ENCODE data around the gene TMEM14A. TPM values are rescaled to one million over a fixed set of nuclear protein-coding genes. Genes with fewer than 3 reads are reported as not detected.

The TMEM14A gene
- total RNA-seq, 1 donor from 2014 or later, result 51.8 TPM

DNA sequence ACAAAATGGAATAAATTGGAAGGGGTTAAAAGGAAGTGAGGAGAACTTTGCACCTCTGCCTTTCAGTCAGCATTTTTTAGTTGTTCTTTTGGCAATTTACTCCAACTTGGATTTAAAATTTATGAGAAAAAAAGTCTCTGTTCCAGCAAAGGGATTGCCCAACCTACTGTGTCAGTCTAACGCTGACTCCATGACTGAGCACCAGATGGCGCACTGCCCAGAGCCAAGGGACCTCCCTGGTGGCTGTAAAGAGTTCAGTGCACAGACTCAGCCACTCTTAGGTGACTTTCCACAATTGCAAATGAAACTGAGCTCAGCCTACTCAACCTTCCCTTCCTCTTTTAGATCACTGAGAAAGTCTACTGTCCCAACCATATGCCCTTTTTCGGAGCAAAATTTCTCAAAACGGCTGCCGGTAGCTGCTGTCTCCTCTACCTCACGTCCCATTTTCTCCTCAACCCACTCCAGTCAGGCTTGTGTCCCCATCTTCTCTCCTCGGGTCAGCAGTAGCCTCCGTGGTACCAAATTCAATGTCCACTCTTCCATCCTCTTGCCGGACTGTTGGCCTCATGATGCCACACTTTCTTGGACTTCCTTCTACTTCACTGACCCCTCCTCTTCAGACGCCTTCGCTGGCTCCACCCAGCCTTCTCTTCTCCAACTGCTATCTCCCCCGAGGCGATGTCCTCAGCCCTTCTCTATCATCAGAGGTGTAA lies 53.7 kb downstream of the TMEM14A start:
- TF ChIP-seq, protein P1, sequence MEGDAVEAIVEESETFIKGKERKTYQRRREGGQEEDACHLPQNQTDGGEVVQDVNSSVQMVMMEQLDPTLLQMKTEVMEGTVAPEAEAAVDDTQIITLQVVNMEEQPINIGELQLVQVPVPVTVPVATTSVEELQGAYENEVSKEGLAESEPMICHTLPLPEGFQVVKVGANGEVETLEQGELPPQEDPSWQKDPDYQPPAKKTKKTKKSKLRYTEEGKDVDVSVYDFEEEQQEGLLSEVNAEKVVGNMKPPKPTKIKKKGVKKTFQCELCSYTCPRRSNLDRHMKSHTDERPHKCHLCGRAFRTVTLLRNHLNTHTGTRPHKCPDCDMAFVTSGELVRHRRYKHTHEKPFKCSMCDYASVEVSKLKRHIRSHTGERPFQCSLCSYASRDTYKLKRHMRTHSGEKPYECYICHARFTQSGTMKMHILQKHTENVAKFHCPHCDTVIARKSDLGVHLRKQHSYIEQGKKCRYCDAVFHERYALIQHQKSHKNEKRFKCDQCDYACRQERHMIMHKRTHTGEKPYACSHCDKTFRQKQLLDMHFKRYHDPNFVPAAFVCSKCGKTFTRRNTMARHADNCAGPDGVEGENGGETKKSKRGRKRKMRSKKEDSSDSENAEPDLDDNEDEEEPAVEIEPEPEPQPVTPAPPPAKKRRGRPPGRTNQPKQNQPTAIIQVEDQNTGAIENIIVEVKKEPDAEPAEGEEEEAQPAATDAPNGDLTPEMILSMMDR (conservative IDR thresholded peaks at IDR 0.05; ENCODE audit: low read depth, low read length), result peak; percentile 92
- H3K4me3 ChIP-seq (ENCODE audit: low read depth, low read length), result no peak overlapping the region
- DNase-seq (ENCODE audit: low read depth), result no peak

DNA sequence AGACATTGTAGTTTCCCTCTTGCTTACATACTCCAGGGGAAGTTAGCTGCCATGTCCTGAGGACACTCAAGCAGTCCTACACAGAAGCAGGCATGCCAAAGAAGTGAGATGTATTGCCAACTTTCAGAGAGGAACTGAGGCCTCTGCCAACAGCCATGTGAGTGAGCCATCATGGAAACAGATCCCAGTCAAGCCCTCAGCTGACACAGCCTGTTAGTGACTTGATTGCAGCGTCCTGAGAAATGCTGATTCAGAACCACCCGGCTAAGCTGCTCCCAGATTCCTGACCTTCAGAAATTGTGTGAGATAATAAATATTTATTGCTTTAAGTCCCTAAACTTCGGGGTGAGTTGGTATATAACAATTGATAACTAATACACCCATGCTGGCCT lies 54.2 kb downstream of the TMEM14A start:
- no peak overlapping the region for H3K4me3 ChIP-seq (ENCODE audit: low read depth, low read length)
- no peak for DNase-seq (ENCODE audit: low read depth)
- TF ChIP-seq, protein P1 (conservative IDR thresholded peaks at IDR 0.05; ENCODE audit: low read depth, low read length), result no peak

DNA sequence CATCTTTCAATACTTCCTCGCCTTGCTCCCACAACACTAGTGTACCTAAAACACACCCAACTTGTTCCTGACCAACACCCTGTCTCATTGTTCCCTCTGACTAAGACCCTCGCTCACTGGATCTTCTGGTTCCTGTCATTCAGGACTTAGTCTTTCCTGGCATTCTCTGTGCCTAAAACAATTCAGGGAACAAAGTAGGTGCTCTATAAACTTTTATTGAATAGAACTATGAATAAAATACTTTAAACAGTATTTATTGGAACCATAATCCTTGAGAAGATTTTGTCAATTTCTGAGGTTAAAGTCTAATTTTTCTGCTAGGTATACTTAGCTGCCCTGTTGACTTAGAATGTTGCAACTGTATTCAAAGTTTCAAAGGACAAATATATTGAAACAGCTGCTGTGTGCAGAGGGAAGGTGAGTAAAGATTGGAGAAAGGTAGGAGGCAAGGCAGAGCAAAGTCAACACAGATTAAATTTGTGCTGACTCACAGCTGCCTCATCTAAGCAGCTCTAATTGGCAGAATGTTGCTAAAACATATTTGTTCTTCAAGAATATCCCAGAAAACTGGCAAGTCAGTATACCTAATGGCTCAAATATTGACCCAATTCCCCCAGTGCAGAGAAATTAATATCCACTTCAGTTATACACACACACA lies 54.8 kb downstream of the TMEM14A start:
- DNase-seq (ENCODE audit: low read depth), result no peak
- TF ChIP-seq, protein P1 (conservative IDR thresholded peaks at IDR 0.05; ENCODE audit: low read depth, low read length), result no peak
- H3K4me3 ChIP-seq (ENCODE audit: low read depth, low read length), result no peak overlapping the region

DNA sequence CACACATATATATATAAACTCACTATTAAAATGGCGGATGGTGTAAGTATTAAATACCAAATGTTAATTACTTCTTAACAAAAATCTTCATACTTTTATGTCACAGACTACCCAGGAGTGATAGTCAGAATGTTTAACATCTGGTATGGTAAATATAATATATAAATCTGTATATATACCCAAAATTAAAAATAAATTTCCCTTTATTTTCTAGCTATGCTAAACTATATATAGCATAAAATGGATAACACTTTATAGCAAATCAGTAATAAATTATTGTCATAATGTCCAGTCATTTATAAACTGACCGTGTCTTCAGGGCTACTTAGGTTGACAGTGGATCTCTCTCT lies 55.3 kb downstream of the TMEM14A start:
- no peak overlapping the region for H3K4me3 ChIP-seq (ENCODE audit: low read depth, low read length)
- TF ChIP-seq, protein P1 (conservative IDR thresholded peaks at IDR 0.05; ENCODE audit: low read depth, low read length), result no peak
- DNase-seq (ENCODE audit: low read depth), result no peak

DNA sequence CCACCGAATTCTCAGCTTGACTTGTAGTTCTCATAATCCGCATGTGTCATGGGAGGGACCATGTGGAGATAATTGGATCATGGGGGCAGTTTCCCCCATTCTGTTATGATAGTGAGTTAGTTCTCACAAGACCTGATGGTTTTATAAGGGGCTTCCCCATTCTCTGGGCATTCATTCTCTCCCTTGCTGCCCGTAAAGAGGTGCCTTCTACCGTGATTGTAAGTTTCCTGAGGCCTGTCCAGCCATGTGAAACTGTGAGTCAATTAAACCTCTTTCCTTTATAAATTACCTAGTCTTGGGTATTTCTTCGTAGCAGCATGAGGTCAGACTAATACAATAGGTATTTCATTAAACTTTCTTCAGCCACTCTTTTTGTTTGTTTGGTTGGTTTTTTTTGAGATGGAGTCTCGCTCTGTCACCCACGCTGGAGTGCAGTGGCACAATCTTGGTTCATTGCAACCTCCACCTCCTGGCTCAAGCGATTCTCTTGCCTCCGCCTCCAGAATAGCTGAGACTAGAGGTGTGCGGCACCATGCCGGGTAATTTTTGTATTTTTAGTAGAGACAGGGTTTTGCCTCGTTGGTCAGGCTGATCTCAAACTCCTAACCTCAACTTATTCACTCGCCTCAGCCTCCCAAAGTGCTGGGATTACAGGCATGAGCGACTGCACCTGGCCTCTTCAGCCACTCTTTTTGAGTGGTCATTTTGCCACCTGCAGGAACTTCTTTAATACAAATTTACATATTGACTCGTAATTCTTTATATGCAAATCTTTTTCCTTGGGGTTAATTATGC lies 56.0 kb downstream of the TMEM14A start:
- TF ChIP-seq, protein P1 (conservative IDR thresholded peaks at IDR 0.05; ENCODE audit: low read depth, low read length), result no peak
- DNase-seq (ENCODE audit: low read depth), result peak; percentile 80
- H3K4me3 ChIP-seq (ENCODE audit: low read depth, low read length), result no peak overlapping the region

DNA sequence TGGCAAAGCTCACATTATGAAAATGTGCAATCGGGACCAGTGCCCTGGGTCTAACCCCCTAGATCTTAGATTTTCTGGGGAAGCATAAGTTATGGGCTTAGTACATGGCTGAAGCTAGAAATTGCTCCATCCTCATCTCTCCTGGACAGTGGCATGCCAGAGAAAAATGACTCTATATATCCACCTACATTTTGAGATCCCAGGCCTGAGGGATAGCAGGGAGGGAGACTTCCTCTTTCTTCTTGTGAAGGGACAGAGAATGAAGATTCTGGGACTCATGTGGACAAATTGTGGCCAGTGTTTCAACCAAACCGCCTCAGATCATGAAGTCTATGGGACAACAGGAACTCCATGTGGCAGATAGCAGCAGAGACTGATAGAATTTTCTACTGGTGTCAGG lies 57.0 kb downstream of the TMEM14A start:
- TF ChIP-seq, protein P1 (conservative IDR thresholded peaks at IDR 0.05; ENCODE audit: low read depth, low read length), result no peak
- H3K4me3 ChIP-seq (ENCODE audit: low read depth, low read length), result no peak overlapping the region

More for the DNA sequence above, 57.0 kb downstream of the TMEM14A start:
- DNase-seq (ENCODE audit: low read depth), result no peak

Measured in epithelial cell of proximal tubule (primary cell).